ENCODE data around the gene LRP1B. TPM values are rescaled to one million over a fixed set of nuclear protein-coding genes. Genes with fewer than 3 reads are reported as not detected.

LRP1B gene
- polyA plus RNA-seq, 1 of the 3 experiments (the other 2 are of a cell fraction), result 0.28 TPM

- no peaks in the 10 kb centered on the region for H3K9me3 ChIP-seq
- no peaks in the 10 kb centered on the region; a peak in 1 of 4 replicates for H3K4me1 ChIP-seq (ENCODE audit: control insufficient read depth in 1 of 2, insufficient read depth in 2 of 2, low read depth in 1 of 2, low read length in 1 of 2)
- H4K20me1 ChIP-seq (ENCODE audit: insufficient read depth), result no peaks in the 10 kb centered on the region
- TF ChIP-seq ELF1 (IDR thresholded peaks at IDR 0.05), result no peak
- TF ChIP-seq POLR2AphosphoS5 (IDR thresholded peaks at IDR 0.05; ENCODE audit: low read depth, low read length), result no peak
- no peak for TF ChIP-seq USF1 (IDR thresholded peaks at IDR 0.05; ENCODE audit: borderline replicate concordance, low read depth)
- no peak for TF ChIP-seq GABPA (IDR thresholded peaks at IDR 0.05; ENCODE audit: low read depth)
- TF ChIP-seq EP300 (IDR thresholded peaks at IDR 0.05; ENCODE audit: borderline replicate concordance in 1 of 2, low read depth in 1 of 2, low read length in 1 of 2), result no peak
- no peak for TF ChIP-seq FOXJ3 (CRISPR knock-in tag; IDR thresholded peaks at IDR 0.05)
- no peak for TF ChIP-seq TCF12 (IDR thresholded peaks at IDR 0.05)
- TF ChIP-seq, protein P1, sequence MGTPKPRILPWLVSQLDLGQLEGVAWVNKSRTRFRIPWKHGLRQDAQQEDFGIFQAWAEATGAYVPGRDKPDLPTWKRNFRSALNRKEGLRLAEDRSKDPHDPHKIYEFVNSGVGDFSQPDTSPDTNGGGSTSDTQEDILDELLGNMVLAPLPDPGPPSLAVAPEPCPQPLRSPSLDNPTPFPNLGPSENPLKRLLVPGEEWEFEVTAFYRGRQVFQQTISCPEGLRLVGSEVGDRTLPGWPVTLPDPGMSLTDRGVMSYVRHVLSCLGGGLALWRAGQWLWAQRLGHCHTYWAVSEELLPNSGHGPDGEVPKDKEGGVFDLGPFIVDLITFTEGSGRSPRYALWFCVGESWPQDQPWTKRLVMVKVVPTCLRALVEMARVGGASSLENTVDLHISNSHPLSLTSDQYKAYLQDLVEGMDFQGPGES (IDR thresholded peaks at IDR 0.05; ENCODE audit: low read depth, low read length), result no peak
- TF ChIP-seq FOSL2 (IDR thresholded peaks at IDR 0.05; ENCODE audit: borderline replicate concordance, low read depth), result no peak
- no peak for TF ChIP-seq NFIC (IDR thresholded peaks at IDR 0.05; ENCODE audit: borderline replicate concordance)
- TF ChIP-seq JUND (IDR thresholded peaks at IDR 0.05), result no peak
- no peak for TF ChIP-seq YY1 (IDR thresholded peaks at IDR 0.05; ENCODE audit: low read depth)
- TF ChIP-seq REST (IDR thresholded peaks at IDR 0.05; ENCODE audit: low read depth, low read length), result no peak
- TF ChIP-seq, protein P2, sequence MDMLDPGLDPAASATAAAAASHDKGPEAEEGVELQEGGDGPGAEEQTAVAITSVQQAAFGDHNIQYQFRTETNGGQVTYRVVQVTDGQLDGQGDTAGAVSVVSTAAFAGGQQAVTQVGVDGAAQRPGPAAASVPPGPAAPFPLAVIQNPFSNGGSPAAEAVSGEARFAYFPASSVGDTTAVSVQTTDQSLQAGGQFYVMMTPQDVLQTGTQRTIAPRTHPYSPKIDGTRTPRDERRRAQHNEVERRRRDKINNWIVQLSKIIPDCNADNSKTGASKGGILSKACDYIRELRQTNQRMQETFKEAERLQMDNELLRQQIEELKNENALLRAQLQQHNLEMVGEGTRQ (IDR thresholded peaks at IDR 0.05; ENCODE audit: borderline replicate concordance, low read depth, low read length), result no peak
- TF ChIP-seq ZBTB33 (IDR thresholded peaks at IDR 0.05; ENCODE audit: borderline replicate concordance, low read depth), result no peak
- H3K27ac ChIP-seq (ENCODE audit: low read depth in 2 of 2, low read length in 1 of 2), result no peak overlapping the region
- no peaks in the 10 kb centered on the region for H3K27me3 ChIP-seq (ENCODE audit: insufficient read depth)
- no peaks in the 10 kb centered on the region for H3K9me2 ChIP-seq
- H3K4me2 ChIP-seq, result no peak overlapping the region
- no peak for DNase-seq
- no peaks in the 10 kb centered on the region for H3K79me2 ChIP-seq (ENCODE audit: insufficient read depth)
- no peaks in the 10 kb centered on the region for H3K36me3 ChIP-seq (replicated peaks in 1 of 2; ENCODE audit: control insufficient read depth in 1 of 2, insufficient read depth in 2 of 2, low read length in 1 of 2)
- WGBS (ENCODE audit: low lambda C conversion rate), result 85% methylated on average over 1 of the region's 2 CpGs
- H3K9ac ChIP-seq, result no peak overlapping the region
- H3K4me3 ChIP-seq (ENCODE audit: low read depth in 2 of 2, low read length in 1 of 2), result no peak overlapping the region
- ChIA-PET POLR2A (no interaction called here), CTCF (no interaction called here)
- no peaks in the 10 kb centered on the region for H3F3A ChIP-seq (replicated peaks; ENCODE audit: insufficient read depth)
- H2AFZ ChIP-seq (ENCODE audit: low read depth), result no peak overlapping the region
Observed at GRCh38 chr2:141598982-141599381, 531.8 kb downstream of the LRP1B start.
